Progenitor cell of endocrine pancreas (in vitro differentiated cells): ENCODE results near the gene MYLK. TPM values are rescaled to one million over a fixed set of nuclear protein-coding genes. Genes with fewer than 3 reads are reported as not detected.

ENCODE experiments used
- DNase-seq: peaks from one replicate; pipeline ENCODE4 v3.0.0; 2021; ENCODE audit warnings: low spot score; ENCODE audit not compliant: unreplicated experiment
- H3K27ac Mint-ChIP-seq: 2 replicates; pipeline ENCODE4 v1.8.0; 2021; ENCODE audit warnings: mild to moderate bottlenecking, moderate library complexity, mixed read lengths
- H3K27me3 Mint-ChIP-seq: 2 replicates; pipeline ENCODE4 v1.8.0; 2021; ENCODE audit warnings: mixed read lengths
- H3K36me3 Mint-ChIP-seq: 2 replicates; pipeline ENCODE4 v1.8.0; 2022; ENCODE audit warnings: mixed read lengths; ENCODE audit not compliant: insufficient read depth
- H3K4me1 Mint-ChIP-seq: 2 replicates; pipeline ENCODE4 v1.8.0; 2021; ENCODE audit warnings: low read depth, mixed read lengths
- H3K4me3 Mint-ChIP-seq: 2 replicates; pipeline ENCODE4 v1.8.0; 2021; ENCODE audit warnings: low read depth, mild to moderate bottlenecking, moderate library complexity, mixed read lengths
- H3K9me3 Mint-ChIP-seq: 2 replicates; pipeline ENCODE4 v1.8.0; 2021; ENCODE audit warnings: low read depth, mixed read lengths
- total RNA-seq: library from RNA; stranded (reverse); gene quantifications from 2 replicates; pipeline ENCODE4 v1.2.1, GENCODE V29; 2021
- TF ChIP-seq, protein P1 (sequence below): fragments of 200-600 bp; sonication (generic); IDR thresholded peaks from one replicate; pipeline ENCODE4 v1.5.0; 2021; ENCODE audit warnings: antibody characterized with exemption, mild to moderate bottlenecking; ENCODE audit not compliant: unreplicated experiment

Gene MYLK
- total RNA-seq, 1 donor from 2014 or later: 1.1 TPM

DNA sequence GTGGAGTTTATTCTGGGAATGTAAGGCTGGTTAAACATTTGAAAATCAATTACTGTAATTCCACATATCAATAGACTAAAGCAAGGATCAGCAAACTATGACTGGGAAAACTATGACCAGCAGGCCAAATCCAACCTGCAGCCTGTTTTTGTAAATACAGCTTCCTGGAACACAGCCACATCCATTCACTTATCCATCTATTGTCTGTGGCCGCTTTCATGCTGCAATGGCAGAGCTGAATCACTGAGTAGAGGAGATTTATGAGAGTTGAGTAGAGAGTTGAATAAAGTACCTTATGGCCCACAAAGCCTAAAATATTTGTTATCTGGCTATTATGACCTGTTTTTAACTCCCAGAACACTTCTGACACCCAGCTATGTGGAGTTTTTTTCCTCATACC is 12.2 kb downstream of the MYLK start:
- Mint-ChIP-seq H3K27ac (no peak overlapping the region), H3K4me3 (no peak overlapping the region), H3K36me3 (no peaks in the 10 kb centered on the region), H3K9me3 (no peaks in the 10 kb centered on the region), H3K4me1 (no peaks in the 10 kb centered on the region), H3K27me3 (no peaks in the 10 kb centered on the region)
- no peak for DNase-seq
- TF ChIP-seq, protein P1, sequence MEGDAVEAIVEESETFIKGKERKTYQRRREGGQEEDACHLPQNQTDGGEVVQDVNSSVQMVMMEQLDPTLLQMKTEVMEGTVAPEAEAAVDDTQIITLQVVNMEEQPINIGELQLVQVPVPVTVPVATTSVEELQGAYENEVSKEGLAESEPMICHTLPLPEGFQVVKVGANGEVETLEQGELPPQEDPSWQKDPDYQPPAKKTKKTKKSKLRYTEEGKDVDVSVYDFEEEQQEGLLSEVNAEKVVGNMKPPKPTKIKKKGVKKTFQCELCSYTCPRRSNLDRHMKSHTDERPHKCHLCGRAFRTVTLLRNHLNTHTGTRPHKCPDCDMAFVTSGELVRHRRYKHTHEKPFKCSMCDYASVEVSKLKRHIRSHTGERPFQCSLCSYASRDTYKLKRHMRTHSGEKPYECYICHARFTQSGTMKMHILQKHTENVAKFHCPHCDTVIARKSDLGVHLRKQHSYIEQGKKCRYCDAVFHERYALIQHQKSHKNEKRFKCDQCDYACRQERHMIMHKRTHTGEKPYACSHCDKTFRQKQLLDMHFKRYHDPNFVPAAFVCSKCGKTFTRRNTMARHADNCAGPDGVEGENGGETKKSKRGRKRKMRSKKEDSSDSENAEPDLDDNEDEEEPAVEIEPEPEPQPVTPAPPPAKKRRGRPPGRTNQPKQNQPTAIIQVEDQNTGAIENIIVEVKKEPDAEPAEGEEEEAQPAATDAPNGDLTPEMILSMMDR: no peak

DNA sequence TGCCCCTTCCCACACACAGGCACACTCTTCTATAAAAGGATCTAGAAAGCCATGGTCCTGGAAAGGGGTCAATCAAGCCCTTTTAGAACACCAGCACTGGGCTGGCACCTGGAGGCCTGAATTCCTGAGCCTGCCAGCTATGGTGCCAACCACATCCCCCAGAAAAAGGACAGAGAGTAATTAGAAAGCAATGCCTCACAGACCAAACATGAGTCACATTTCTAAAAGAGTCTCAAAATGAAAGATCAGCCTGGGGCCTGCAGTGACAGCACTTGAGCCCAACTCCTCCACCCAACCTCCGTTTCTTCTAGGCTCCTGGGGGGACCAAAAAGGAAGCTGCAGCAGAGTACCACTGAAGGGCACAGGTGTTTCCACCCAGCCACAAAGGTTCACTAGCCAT is 14.1 kb downstream of the MYLK start:
- H3K27ac Mint-ChIP-seq: no peak overlapping the region
- DNase-seq: no peak
- no peaks in the 10 kb centered on the region for H3K4me1 Mint-ChIP-seq
- H3K36me3 Mint-ChIP-seq: no peaks in the 10 kb centered on the region
- no peak overlapping the region for H3K4me3 Mint-ChIP-seq
- no peaks in the 10 kb centered on the region for H3K9me3 Mint-ChIP-seq
- TF ChIP-seq, protein P1: no peak
- H3K27me3 Mint-ChIP-seq: no peaks in the 10 kb centered on the region

DNA sequence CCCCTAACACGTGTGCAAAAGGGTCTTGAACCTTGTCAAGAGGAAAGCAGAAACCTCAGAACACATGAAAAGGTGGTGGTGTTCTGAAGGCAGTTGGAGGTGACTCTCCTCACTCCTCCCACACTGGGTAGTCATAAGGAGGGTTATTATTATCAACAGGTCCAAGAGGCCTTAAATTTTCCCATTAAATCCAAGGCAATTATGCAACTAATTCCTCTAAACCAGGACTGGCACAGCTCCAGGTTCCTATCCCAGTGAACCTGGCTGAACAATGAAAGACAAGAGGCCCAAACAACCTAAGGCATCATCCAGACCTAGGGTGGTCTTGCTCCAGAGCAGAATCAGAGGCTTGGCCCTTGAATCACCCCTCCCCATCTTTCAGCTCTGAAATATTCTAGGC is 15.0 kb downstream of the MYLK start:
- no peaks in the 10 kb centered on the region for H3K4me1 Mint-ChIP-seq
- no peak for DNase-seq
- H3K27ac Mint-ChIP-seq: no peak overlapping the region
- no peaks in the 10 kb centered on the region for H3K9me3 Mint-ChIP-seq
- no peaks in the 10 kb centered on the region for H3K36me3 Mint-ChIP-seq
- H3K27me3 Mint-ChIP-seq: no peaks in the 10 kb centered on the region
- no peak overlapping the region for H3K4me3 Mint-ChIP-seq
- TF ChIP-seq, protein P1: no peak

DNA sequence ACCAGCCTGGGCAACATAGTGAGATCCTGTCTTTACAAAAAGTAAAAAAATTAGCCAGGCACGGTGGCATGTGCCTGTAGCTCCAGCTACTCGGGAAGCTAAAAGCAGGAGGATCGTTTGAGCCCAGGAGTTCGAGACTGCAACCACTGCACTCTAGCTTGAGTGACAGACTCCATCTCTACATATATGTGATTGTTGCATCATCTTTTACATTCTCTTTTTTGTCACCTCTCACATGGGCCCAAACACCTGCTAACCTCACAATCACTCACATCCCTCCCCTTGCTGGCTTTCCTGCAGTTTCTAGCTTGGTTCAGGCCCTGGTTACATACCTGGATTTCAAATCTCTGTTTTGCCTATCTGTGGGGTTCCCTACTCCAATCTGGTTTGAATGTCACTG is 19.4 kb downstream of the MYLK start:
- H3K27me3 Mint-ChIP-seq: no peaks in the 10 kb centered on the region
- TF ChIP-seq, protein P1: no peak
- DNase-seq: no peak
- H3K9me3 Mint-ChIP-seq: no peaks in the 10 kb centered on the region
- H3K36me3 Mint-ChIP-seq: no peaks in the 10 kb centered on the region
- no peaks in the 10 kb centered on the region for H3K4me1 Mint-ChIP-seq
- H3K27ac Mint-ChIP-seq: no peak overlapping the region
- no peak overlapping the region for H3K4me3 Mint-ChIP-seq

DNA sequence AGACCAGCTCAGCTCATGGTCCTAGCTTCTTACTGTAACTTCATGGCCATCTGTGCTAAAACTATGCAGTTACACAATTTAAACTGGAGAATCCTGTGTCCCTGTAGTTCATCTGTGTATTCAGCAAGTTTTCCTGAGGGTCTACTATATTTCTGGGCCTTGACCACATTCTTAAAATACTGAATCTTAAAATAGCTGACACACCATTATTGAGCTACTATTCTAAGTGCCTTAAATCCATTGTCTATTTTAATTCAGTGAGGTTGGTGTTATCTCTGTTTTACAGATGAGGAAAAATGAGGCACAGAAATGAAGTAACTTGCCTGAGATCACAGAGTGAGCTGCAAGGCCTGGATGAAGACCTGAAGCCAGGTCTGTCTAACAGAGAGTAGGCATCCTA is 22.0 kb downstream of the MYLK start:
- Mint-ChIP-seq H3K9me3 (no peaks in the 10 kb centered on the region), H3K4me1 (peaks cover 4% of the 10 kb centered on the region), H3K27me3 (no peaks in the 10 kb centered on the region), H3K4me3 (no peak overlapping the region), H3K27ac (no peak overlapping the region), H3K36me3 (no peaks in the 10 kb centered on the region)
- no peak for DNase-seq
- TF ChIP-seq, protein P1: no peak
